Measurements from ENCODE around the gene GLS. TPM values are rescaled to one million over a fixed set of nuclear protein-coding genes. Genes with fewer than 3 reads are reported as not detected.
A peak's percentile ranks its signal among the peaks of the same experiment; 100 is the strongest.

The GLS gene
- total RNA-seq, 1 donor, result 588 TPM

DNA sequence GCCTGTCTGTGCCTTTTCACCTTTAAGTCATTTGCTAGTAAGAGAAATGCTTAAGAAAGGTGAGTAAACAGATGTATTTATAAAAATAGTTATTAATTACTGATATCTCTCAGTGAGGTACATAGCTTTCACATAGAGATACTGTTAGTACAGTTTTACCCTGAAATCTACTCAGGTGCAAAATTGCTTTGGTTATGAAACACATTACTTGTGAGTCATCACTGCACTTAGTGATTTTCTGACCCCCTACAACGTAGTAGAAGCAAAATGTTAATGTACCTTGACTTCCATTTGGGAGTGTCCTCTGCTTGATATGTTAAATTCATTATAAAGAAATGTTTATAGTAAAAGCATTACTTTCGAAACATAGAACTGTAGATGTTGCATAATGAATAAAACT lies 6.5 kb downstream of the GLS start:
- Histone ChIP-seq H3K4me2 (ENCODE audit: insufficient read depth, low read length) (peak overlapping the region; percentile 62), H3K27me3 (ENCODE audit: insufficient read depth, low read length) (no peaks in the 10 kb centered on the region), H3K79me2 (ENCODE audit: insufficient read depth, low read length) (peaks cover 99% of the 10 kb centered on the region), H3K4me3 (ENCODE audit: insufficient read depth, low read length) (no peak overlapping the region), H3K9me3 (ENCODE audit: low read depth, low read length) (no peaks in the 10 kb centered on the region), H2AFZ (ENCODE audit: low read length) (no peak overlapping the region), H3K36me3 (ENCODE audit: insufficient read depth, low read length) (peaks cover 38% of the 10 kb centered on the region), H3K4me1 (ENCODE audit: insufficient read depth, low read length) (peaks cover 47% of the 10 kb centered on the region), H3K27ac (ENCODE audit: low read depth, low read length) (no peak overlapping the region), H4K20me1 (ENCODE audit: insufficient read depth, low read length) (peaks cover 95% of the 10 kb centered on the region)
- DNase-seq (ENCODE audit: insufficient read length, low spot score, missing footprints), result peak; percentile 17
- TF ChIP-seq, protein P1, sequence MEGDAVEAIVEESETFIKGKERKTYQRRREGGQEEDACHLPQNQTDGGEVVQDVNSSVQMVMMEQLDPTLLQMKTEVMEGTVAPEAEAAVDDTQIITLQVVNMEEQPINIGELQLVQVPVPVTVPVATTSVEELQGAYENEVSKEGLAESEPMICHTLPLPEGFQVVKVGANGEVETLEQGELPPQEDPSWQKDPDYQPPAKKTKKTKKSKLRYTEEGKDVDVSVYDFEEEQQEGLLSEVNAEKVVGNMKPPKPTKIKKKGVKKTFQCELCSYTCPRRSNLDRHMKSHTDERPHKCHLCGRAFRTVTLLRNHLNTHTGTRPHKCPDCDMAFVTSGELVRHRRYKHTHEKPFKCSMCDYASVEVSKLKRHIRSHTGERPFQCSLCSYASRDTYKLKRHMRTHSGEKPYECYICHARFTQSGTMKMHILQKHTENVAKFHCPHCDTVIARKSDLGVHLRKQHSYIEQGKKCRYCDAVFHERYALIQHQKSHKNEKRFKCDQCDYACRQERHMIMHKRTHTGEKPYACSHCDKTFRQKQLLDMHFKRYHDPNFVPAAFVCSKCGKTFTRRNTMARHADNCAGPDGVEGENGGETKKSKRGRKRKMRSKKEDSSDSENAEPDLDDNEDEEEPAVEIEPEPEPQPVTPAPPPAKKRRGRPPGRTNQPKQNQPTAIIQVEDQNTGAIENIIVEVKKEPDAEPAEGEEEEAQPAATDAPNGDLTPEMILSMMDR (IDR thresholded peaks at IDR 0.05; ENCODE audit: extremely low read depth, low read depth, low read length), result no peak

DNA sequence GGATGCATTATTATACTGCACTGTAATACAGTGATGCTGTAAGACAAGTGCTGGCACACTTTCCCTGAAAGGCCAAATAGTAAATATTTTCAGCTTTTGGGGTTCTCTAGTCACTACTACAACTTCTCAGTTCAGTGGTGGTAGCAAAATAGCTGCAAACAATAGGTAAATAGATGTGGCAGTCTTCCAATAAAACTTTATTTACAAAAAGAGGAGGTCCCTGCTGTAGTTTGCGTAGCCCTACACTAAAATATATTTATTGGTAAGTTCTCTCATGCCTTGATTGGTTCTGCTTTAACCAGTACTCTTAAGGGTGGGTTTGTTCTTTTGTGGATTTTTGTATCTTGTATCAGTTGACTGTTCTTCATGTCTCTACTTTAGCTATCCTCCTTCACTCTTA lies 7.8 kb downstream of the GLS start:
- H3K4me3 ChIP-seq (ENCODE audit: insufficient read depth, low read length), result peak overlapping the region; percentile 44
- no peak overlapping the region for H2AFZ ChIP-seq (ENCODE audit: low read length)
- H3K4me1 ChIP-seq (ENCODE audit: insufficient read depth, low read length), result peaks cover 47% of the 10 kb centered on the region
- peaks cover 99% of the 10 kb centered on the region for H3K79me2 ChIP-seq (ENCODE audit: insufficient read depth, low read length)
- H3K27me3 ChIP-seq (ENCODE audit: insufficient read depth, low read length), result no peaks in the 10 kb centered on the region
- peaks cover 95% of the 10 kb centered on the region for H4K20me1 ChIP-seq (ENCODE audit: insufficient read depth, low read length)
- peak overlapping the region; percentile 62 for H3K4me2 ChIP-seq (ENCODE audit: insufficient read depth, low read length)
- DNase-seq (ENCODE audit: insufficient read length, low spot score, missing footprints), result no peak
- H3K36me3 ChIP-seq (ENCODE audit: insufficient read depth, low read length), result peaks cover 26% of the 10 kb centered on the region
- TF ChIP-seq, protein P1 (IDR thresholded peaks at IDR 0.05; ENCODE audit: extremely low read depth, low read depth, low read length), result no peak
- H3K9me3 ChIP-seq (ENCODE audit: low read depth, low read length), result no peaks in the 10 kb centered on the region
- H3K27ac ChIP-seq (ENCODE audit: low read depth, low read length), result peak overlapping the region; percentile 20

DNA sequence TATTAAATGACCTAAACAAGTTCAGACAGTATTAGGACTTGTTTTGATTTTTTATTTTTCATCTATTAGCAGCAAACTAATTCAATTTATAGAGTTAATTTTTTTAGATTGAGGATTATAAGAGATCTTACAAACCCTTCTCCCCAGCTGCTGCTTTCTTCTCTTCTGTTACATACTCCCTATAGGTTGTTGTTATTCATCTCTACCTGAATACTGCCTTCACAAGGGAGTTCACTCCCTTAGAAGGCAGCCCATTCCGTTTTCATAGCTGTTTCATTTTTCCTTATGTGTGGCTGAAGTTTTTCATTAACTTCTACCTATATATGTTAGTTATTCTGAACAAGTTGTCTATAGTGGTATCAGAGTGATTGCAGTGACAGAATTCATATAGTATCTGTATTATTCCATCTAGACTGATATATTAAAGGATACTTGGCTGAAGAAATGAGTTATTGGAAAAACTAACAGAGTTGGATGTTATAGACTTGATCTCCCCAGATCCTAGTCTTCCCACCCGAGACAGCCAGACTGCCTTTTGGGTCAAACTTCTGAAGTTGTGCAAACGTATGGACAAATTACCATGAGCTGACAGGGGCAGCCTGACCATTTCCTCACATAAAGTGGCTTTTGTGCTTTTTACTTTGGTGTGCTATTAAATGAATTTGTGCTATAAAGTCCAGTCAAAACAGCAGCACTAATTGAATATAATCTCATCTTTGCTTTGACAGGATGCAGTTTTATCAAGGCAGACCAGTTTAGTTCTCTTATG lies 8.7 kb downstream of the GLS start:
- H3K36me3 ChIP-seq (ENCODE audit: insufficient read depth, low read length), result peaks cover 24% of the 10 kb centered on the region
- peak overlapping the region; percentile 62 for H3K4me2 ChIP-seq (ENCODE audit: insufficient read depth, low read length)
- peaks cover 45% of the 10 kb centered on the region for H3K4me1 ChIP-seq (ENCODE audit: insufficient read depth, low read length)

DNA sequence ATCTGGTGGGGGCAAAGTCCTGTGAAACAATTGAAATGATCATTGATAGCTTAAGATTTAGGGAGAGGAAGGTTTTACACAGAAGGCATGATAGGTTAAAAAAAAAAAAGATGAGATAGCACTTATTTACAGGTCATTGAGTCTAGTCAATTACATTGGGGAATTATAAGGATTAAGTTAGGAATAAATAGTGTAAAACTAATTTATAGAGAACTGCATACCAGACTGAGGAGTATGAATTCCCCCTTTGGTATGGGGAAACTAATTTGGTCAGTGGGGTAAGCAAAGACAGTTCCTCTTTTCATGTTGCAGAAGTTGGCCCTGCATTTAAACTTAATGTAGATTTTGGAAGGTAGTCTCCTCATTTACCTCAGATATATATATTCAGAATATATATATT lies 10.8 kb downstream of the GLS start:
- DNase-seq (ENCODE audit: insufficient read length, low spot score, missing footprints), result no peak
- TF ChIP-seq, protein P1 (IDR thresholded peaks at IDR 0.05; ENCODE audit: extremely low read depth, low read depth, low read length), result no peak
- peaks cover 91% of the 10 kb centered on the region for H4K20me1 ChIP-seq (ENCODE audit: insufficient read depth, low read length)
- H3K27ac ChIP-seq (ENCODE audit: low read depth, low read length), result peak overlapping the region; percentile 21
- no peak overlapping the region for H3K4me3 ChIP-seq (ENCODE audit: insufficient read depth, low read length)
- H3K9me3 ChIP-seq (ENCODE audit: low read depth, low read length), result no peaks in the 10 kb centered on the region
- H3K79me2 ChIP-seq (ENCODE audit: insufficient read depth, low read length), result peaks cover 98% of the 10 kb centered on the region
- H3K36me3 ChIP-seq (ENCODE audit: insufficient read depth, low read length), result peaks cover 38% of the 10 kb centered on the region
- H3K27me3 ChIP-seq (ENCODE audit: insufficient read depth, low read length), result no peaks in the 10 kb centered on the region
- peaks cover 36% of the 10 kb centered on the region for H3K4me1 ChIP-seq (ENCODE audit: insufficient read depth, low read length)
- H3K4me2 ChIP-seq (ENCODE audit: insufficient read depth, low read length), result peak overlapping the region; percentile 20
- H2AFZ ChIP-seq (ENCODE audit: low read length), result no peak overlapping the region

More for the DNA sequence above, 8.7 kb downstream of the GLS start:
- no peak for DNase-seq (ENCODE audit: insufficient read length, low spot score, missing footprints)
- H2AFZ ChIP-seq (ENCODE audit: low read length), result no peak overlapping the region
- peak overlapping the region; percentile 44 for H3K4me3 ChIP-seq (ENCODE audit: insufficient read depth, low read length)
- TF ChIP-seq, protein P1 (IDR thresholded peaks at IDR 0.05; ENCODE audit: extremely low read depth, low read depth, low read length), result no peak
- H3K27ac ChIP-seq (ENCODE audit: low read depth, low read length), result peak overlapping the region; percentile 3
- H3K27me3 ChIP-seq (ENCODE audit: insufficient read depth, low read length), result no peaks in the 10 kb centered on the region
- peaks cover 93% of the 10 kb centered on the region for H4K20me1 ChIP-seq (ENCODE audit: insufficient read depth, low read length)
- H3K9me3 ChIP-seq (ENCODE audit: low read depth, low read length), result no peaks in the 10 kb centered on the region
- H3K79me2 ChIP-seq (ENCODE audit: insufficient read depth, low read length), result peaks cover 99% of the 10 kb centered on the region

All from osteoblast (primary cell).